GM21390 (cell line): ENCODE data around the gene PDK1.
"Not testable (repeated sequence)": the region's sequence is repeated elsewhere in the genome, so short reads cannot be mapped to it uniquely, and the experiment has no call there.

Source experiments
- ATAC-seq: cut with Tn5 transposase; IDR thresholded peaks from one replicate; pipeline ENCODE4 v1.9.1; 2021; ENCODE audit not compliant: unreplicated experiment

The PDK1 gene

DNA sequence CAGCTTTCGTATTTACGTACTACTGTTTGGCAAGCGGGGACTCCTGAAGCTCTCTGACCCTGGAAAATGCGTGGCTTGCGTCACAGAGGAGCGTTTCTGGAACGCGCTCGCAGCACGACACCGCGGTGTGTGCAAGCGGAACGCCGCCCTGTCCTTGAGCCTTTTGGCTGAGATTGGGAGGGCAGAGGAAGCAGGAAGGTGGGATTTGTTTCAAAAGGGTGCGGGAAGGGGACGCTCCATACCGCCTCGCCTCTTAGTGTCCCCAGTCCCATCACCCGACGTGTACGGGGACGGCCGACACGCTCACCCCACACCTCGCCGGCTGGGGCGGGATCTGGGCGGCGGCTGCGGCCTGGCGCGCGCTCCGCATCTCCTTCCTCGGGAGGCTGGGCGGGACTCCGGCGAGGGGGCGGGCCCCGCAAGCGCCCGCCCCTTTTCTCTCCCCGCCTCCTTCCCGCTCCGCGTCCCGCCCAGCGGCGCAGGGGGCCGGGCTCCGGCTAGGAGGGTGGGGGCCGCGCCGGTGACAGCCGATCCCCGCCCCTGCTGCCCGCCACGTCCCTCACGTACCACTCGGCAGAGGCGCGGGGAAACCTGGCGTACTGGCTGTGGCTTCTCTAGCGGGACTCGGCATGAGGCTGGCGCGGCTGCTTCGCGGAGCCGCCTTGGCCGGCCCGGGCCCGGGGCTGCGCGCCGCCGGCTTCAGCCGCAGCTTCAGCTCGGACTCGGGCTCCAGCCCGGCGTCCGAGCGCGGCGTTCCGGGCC, at the start of gene PDK1:
TSS of gene PDK1 (plus strand) at position 569 of the 762 bp plus-strand sequence. CDS start at position 630, 61 bp downstream.
- ATAC-seq, result peak; percentile 87

DNA sequence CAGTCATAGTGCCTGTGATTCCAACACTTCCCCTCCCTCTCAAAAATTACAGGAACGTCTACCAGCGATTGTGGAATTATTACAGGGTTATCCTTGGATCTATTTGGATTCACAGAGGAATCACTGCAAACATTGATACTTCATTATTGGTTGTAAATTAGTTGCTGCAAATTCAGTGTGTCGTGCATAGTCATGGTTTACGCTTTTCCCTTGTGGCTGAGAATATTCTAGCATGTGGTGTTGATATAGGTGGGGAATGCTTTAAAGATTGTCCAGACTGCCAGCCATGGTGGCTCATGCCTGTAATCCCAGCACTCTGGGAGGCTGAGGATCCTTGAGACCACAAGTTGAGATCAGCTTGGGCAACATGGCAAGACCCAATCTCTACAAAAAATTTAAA, 48.7 kb upstream of the PDK1 start:
- no peak for ATAC-seq

DNA sequence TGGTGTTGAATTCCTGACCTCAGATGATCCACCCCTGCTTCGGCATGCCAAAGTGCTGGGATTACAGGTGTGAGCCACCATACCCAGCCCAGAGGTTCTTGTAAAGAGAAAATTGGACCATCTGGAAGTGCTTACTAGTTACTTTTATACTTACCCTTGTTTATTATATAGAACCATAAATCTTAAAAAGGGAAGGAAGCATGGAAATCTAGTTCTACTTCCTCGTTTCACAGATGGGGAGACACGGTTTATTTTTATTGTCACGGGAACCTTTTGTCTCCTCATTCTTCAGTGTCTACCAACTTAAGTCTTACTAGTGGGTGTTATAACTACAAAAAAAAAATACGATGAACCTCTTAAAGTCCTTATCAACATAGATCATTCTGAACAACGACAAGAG, 45.8 kb upstream of the PDK1 start:
- ATAC-seq, result no peak

DNA sequence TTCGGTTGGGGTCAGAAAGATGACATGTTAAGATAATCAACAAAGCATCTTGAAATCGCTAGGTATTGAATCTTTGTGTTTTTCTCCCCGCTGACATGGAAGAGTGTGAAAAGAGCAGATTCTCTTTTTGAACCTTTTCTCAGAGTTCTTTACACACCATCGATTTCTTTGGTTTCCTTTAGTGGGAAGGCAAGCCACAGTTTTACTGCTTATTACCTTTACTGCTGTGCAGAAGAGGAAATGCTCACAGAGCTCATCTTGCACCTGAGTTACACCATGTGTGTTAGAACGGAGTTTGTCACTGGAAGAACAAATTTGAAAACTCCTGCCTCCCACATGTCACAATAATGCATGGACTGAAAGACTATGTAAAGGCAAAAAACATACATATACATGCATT, 45.3 kb upstream of the PDK1 start:
- ATAC-seq, result no peak

DNA sequence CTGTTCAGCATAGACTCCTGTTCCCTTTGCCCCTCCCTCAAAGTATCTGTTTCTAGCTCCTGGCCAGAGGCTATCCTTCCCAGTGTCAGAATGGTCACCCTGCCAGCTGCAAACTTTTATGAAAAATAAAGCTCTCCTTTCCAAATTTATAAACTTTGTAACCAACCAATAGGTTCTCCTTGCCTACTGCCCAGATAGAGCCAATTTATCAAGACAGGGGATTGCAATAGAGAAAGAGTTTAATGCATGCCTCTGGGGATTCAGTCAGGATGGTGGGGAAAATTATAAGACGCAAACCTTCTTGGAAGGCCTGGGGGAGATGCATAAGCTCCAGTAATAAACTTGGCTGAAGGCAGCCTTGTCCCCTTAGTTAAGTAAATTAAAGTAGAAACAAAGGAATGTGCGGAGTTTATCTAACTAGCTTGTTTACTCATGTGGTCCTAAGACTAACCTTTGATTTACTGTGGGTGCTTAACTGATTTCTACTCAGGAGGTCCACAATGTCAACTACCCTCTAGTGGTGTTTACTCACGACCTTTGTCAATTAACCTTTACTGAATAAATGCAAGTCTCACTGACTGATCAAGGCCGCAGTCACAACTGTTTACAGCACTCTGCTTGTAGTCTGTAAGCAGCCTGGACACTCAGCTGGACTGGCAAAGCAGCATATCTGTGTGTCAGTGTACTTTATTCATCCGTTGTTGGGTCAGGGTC, 42.9 kb upstream of the PDK1 start:
- no peak for ATAC-seq

DNA sequence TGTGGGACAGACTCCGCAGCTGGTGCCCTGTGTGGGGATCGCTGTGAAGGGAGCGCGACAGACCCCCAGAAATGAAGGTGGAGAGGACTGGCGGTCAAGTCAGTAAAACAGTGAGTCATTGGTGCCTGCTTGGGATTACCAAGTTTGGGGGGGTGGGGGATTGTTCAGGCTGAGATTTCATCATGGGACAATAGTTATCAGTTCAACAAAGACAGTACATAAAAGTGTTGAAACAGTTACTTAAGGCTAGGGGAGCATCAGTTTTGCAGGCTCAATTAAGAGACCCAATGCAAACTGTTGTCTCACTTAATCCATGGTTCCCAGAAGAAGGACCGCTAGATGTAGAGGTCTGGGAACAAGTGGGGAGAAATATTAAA, 42.4 kb upstream of the PDK1 start:
- no peak for ATAC-seq

DNA sequence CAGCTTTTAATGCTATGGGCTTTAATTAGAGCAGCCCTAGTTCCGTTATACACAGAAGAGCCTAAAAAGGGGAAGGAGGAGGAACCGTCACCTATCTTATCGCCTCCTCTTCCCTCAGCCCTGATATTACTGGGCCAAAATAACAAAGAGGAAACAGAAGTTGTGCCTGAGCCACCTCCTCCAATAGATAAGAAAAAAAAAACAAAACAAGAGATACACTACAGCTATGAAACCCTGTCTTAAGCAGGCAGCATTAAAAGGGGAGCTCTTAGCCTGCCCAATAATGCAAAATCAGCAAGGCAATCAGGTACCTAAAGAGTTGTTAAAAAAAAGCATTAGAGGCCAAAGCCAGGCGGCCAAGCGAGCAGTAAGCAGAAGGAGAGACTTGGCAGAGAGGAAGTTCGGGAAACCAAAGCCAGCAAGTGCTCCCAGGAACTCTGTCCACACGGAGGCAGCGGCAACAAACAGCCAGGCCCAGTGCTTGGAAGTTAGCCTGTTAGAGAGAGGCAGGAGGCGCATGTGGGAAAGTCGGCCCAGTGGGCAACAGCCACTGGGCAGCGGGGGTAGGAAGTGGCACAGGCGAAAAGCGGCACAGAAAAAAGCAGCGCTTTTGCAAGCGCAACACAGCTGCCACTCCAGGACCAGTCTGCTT, 41.8 kb upstream of the PDK1 start:
- ATAC-seq, result no peak

DNA sequence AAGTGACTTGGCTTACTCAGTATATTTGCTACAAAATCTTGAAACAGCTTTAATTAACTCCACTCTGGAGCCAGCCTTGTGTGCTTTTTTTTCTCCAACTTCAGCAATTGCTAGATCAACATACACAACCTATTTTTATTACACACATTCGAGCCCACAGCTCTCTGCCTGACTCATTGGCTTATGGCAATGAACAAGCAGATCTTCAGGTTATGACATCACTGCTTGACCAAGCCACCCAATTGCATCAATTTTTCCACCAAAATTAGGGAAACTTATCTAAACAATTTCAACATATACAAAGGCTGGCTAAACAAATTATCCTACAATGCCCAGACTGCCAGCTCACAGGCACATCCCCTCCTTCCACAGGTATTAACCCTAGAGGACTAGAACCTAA, 39.6 kb upstream of the PDK1 start:
- no peak for ATAC-seq

DNA sequence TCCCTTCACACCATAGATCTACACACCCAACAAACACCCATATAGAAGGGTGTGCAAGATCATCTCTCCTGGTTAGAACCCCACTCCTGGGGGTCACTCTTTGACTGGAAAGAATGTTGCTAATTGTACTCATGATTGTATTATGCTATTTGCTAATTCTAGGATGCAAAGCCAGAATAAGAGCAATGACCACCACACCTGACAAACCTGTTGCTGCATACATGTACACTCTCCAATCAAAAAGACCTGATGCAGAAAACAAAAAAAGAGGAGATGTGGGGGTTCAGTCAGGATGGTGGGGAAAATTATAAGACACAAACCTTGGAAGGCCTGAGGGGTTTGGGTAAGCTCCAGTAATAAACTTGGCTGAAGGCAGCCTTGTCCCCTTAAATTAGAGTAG, 36.9 kb upstream of the PDK1 start:
- no peak for ATAC-seq

DNA sequence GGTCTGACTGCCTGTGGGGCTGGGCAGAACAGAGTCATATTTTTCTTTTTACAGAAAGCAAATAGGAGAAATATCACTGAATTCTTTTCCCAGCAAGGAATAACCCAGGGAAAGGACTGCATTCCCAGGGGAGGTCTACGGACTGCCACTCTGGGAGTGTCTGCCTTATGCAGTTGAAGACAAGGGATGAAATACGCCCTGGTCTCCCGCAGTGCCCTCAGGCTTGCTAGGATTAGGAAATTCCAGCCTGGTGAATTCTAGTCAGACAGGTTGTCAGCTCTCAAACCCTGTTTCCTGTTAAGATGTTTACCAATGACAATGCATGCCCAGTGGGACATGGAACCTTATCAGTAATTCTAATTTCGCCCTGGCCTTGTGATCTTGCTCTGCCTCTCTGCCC, 30.3 kb upstream of the PDK1 start:
- no peak for ATAC-seq

DNA sequence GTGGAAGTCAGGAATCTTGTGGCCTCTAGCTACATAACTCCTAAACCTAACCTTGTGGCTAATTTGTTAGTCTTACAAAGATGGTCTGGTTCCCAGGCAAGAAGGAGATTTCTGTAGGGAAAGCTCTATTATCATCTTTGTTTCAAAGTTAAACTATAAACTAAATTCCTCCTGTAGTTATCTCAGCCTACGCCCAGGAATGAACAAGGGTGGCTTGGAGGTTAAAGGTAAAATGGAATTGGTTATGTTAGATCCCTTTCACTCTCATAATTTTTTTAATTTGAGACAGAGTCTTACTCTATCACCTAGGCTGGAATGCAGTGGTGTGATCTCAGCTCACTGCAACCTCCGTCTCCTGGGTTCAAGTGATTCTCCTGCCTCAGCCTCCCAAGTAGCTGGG, 24.6 kb upstream of the PDK1 start:
- no peak for ATAC-seq

DNA sequence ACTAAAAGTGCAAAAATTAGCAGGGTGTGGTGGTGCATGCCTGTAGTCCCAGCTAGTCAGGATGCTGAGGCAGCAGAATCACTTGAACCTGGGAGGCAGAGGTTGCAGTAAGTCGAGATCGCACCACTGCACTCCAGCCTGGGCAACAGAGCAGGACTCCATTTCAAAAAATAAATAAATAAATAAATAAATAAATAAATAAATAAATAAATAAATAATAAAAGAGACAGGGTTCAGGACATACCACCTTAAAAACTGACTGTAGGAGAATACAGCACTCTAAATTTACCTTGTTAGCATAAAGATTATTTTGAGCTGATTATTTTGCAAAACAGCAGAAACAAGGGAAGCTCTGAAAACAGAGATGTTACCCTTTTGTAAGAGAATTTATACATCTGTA, 23.4 kb upstream of the PDK1 start:
- not testable (repeated sequence) for ATAC-seq

DNA sequence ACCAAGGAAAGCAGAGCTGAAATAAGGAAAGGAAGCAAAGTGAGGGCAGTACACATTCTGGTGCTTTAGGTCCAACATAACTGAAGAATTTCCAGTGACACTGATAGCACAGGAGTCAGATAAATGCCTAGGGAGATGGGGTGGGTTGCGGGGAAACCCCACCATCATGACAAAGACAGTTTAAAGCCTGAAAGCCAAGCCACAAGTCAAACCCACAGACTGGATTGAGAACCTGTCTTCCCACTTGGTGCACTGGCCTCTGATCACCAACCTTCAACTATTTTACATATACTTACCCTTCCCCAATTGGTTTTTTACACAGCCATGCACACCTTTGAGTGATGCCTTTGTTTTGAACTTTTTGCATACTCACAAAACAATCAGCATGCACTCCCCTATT, 22.2 kb upstream of the PDK1 start:
- ATAC-seq, result no peak

DNA sequence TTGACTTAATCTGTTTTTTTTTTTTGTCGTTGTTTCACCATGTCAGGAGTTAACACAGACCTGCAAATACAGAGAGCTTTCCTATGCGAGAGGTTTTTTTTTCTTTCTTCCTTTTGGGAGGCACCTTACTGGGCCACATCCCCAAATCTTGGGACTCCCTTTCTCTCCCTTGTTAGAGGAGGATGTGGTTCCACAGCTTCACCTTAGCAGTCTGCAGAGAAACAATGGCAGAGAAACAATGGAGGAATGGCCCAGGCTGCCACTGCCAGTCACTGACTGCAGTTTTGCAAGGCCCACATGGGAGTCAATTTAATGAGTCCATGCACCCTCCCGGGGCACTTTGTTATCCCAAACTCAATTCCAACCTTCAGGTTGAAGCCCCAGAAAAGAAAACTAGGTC, 20.8 kb upstream of the PDK1 start:
- no peak for ATAC-seq

DNA sequence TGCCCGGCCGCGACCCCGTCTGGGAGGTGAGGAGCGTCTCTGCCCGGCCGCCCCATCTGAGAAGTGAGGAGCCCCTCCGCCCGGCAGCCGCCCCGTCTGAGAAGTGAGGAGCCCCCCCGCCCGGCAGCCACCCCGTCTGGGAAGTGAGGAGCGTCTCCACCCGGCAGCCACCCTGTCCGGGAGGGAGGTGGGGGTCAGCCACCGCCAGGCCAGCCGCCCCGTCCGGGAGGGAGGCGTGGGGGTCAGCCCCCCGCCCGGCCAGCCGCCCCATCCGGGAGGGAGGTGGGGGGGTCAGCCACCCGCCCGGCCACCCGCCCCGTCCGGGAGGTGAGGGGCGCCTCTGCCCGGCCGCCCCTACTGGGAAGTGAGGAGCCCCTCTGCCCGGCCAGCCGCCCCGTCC, 18.0 kb upstream of the PDK1 start:
- not testable (repeated sequence) for ATAC-seq

DNA sequence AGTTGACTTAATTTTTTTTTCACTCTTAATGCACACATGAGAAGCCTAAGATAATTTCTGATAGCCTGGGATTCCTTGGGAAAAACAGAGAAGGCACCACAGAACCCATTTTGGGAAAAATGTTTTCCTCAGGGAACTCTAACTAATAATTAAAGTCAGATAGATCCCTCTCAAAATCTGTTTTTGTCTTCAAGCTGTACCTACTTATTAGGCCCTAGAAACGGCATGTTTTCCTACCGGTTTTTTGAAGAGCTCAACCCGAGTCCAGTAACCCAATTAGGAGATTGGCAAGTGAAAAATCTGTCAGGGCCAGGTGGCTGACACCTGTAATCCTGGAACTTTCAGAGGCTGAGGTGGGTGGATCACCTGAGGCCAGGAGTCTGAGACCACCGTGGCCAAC, 16.1 kb upstream of the PDK1 start:
- no peak for ATAC-seq

DNA sequence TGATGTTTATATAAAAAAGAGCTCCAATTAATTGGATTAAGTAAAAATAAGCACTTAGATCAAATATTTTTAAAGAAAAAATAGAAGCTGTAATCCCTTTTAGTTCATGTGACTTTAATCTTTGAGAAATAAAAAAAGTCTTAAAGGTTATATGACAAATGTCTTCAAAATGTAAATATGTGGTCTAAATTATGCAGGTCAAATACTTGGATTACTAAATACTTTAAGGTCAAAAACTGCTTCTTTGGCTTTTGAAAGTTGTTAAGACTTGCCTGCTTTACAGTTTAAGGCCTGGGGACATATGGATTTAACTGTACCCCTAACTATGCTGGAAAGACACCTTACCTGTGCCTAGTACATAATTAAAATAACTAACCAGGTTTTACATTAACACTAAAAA, 15.5 kb upstream of the PDK1 start:
- no peak for ATAC-seq

DNA sequence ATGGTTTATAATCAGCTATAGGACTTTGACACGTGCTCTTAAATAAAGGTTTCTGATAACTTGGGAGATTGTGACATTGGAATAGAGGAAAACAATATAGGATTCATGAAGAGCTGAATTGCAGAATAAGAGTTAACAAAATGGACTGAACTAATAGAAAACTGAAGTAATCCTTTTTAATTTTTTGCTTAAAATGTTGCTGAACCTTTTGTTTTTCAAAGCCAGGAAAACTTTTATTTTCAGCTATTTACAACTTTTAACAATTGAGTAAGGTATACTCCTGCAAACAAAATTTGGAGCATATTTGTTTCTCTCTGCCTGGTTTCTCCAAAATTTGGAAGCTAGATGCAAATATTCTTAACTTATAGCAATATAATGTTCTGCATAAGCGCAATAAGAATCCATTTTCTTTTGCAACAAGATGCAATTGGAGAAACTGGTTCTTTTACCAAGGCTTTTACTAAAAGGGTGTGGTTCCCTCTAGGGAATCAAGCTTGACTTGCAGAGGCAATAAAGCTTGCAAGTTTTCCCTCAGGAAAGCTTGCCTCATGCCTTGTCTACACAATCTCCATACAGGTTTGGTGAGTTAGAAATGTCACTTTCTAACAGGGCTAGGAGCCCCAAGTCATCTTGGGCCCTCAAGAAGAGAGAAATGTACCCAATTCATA, 10.3 kb upstream of the PDK1 start:
- no peak for ATAC-seq

DNA sequence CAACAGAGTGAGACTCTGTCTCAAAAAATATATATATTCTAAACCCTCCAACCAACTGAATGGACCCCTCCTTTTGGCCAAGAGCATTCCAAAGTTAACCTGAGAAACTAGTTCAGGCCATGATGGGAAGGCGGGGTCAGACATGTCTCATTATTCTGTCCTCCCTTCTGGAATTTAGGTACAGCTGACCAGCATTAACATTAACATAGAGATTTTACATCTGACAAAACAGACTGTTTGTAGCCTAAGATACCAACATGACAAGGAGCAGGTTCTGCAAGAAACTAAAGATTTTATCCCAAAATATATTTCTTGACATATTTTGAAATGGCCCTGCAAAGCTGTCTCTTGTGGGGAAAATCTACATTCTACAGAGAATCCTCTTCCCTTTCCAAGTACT, 6.8 kb upstream of the PDK1 start:
- no peak for ATAC-seq

DNA sequence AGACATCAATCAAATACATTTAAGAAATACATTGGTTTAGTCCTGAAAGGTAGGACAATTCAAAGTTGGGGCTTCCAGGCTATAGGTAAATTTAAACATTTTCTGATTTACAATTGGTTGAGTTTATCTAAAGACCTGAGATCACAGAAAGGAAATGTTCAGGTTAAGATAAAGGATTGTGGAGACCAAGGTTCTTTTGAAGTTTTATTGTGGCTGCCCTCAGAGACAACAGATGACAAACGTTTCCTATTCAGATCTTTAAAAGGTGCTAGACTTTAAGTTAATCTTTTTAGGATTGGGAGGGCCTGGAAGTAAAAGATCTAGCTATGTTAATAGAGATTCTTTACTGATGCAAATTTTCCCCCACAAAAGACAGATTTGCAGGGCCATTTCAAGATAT, 6.1 kb upstream of the PDK1 start:
- not testable (repeated sequence) for ATAC-seq

DNA sequence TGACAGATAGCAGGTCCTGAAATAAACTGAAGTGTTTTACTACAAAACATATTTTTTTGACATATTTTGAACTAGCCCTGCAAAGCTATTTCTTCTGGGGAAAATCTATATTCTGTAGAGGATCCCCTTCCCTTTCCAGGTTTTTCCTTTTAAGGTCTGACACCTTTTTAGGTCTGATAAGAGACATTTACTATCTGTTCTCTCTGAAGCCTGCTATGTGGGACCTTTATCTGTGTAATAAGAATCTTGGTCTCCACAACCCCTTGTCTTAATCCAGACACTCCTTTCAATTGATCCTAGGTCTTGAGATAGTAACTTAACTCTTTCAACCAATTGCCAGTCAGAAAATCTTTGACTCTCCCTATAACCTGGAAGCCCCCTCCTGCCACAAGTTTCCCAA, 5.5 kb upstream of the PDK1 start:
- ATAC-seq, result no peak

DNA sequence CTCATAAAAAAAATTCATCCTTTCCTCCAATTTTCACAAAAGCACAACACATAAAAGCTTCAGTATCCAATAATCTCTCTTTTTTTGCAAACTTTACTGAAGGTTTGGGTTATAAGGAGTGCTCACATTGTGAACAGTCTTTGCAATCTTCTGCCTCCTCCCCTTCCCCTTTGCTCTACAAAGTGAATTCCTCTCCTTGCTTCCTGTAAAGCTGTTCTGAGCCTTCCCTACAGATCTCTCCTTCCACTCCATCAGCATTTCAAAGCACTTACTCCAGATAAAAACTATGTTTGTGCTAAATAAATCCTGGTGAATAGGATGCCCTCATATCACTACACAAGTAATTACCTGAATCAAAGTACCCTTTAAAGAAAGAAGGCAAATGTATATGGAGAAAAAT, 4.6 kb upstream of the PDK1 start:
- ATAC-seq, result no peak
